GM19099 (cell line): ENCODE measurements around the gene ZNF460.

Experiments used
- POLR2A ChIP-seq: IDR thresholded peaks from 3 replicates; pipeline ENCODE4 v1.6.1; 2011; ENCODE audit warnings: low read depth; ENCODE audit not compliant: insufficient read length; ENCODE audit errors: extremely low read depth

Gene ZNF460

GRCh38 chr19:57280165-57280961, at the start of gene ZNF460:
Gene ZNF460, plus strand, starts transcription at chr19:57280485. Its CDS starts 322 bp downstream, at chr19:57280807.
- peak; percentile 60 for TF ChIP-seq POLR2A

- no peak for TF ChIP-seq POLR2A
Measured at GRCh38 chr19:57231686-57232085, 48.6 kb upstream of the ZNF460 start.

GRCh38 chr19:57233207-57233606, 47.1 kb upstream of the ZNF460 start:
- TF ChIP-seq POLR2A: no peak

GRCh38 chr19:57239982-57240310, 40.3 kb upstream of the ZNF460 start:
- no peak for TF ChIP-seq POLR2A

GRCh38 chr19:57240311-57241090, 39.8 kb upstream of the ZNF460 start, which contains the start of gene ZNF805:
Gene ZNF805, plus strand, starts transcription at chr19:57240632. Its CDS starts 260 bp downstream, at chr19:57240892.
- peak; percentile 75 for TF ChIP-seq POLR2A

GRCh38 chr19:57241176-57241575, 39.1 kb upstream of the ZNF460 start:
- TF ChIP-seq POLR2A: no peak

- no peak for TF ChIP-seq POLR2A
Measured at GRCh38 chr19:57242821-57243220, 37.5 kb upstream of the ZNF460 start.

GRCh38 chr19:57244513-57244912, 35.8 kb upstream of the ZNF460 start:
- TF ChIP-seq POLR2A: no peak

GRCh38 chr19:57245066-57245465, 35.2 kb upstream of the ZNF460 start:
- no peak for TF ChIP-seq POLR2A

- TF ChIP-seq POLR2A: no peak
Measured at GRCh38 chr19:57245959-57246358, 34.3 kb upstream of the ZNF460 start.

- TF ChIP-seq POLR2A: no peak
Measured at GRCh38 chr19:57248646-57249045, 31.6 kb upstream of the ZNF460 start.

GRCh38 chr19:57249329-57249728, 31.0 kb upstream of the ZNF460 start:
- no peak for TF ChIP-seq POLR2A

- no peak for TF ChIP-seq POLR2A
Measured at GRCh38 chr19:57262044-57262443, 18.2 kb upstream of the ZNF460 start.

- no peak for TF ChIP-seq POLR2A
Measured at GRCh38 chr19:57263244-57263741, 17.0 kb upstream of the ZNF460 start.

- no peak for TF ChIP-seq POLR2A
Measured at GRCh38 chr19:57267291-57267690, 13.0 kb upstream of the ZNF460 start.
